Hematopoietic multipotent progenitor cell treated with erythropoietin and hydrocortisone succinate and interleukin-3 and kit ligand, for 6 days (in vitro differentiated cells): ENCODE results near the gene UBE2F.
A peak's percentile ranks its signal among the peaks of the same experiment; 100 is the strongest.
"Not testable (repeated sequence)": the region's sequence is repeated elsewhere in the genome, so short reads cannot be mapped to it uniquely, and the experiment has no call there.

Source experiments
- DNase-seq: peaks from one replicate; pipeline ENCODE4 v3.0.0-alpha.2; 2015

The UBE2F gene

GRCh38 chr2:237946423-237946822, 20.4 kb upstream of the UBE2F start:
- DNase-seq = no peak

GRCh38 chr2:237951354-237951753, 15.5 kb upstream of the UBE2F start:
- DNase-seq = not testable (repeated sequence)

GRCh38 chr2:237951878-237952277, 14.9 kb upstream of the UBE2F start:
- DNase-seq = no peak

GRCh38 chr2:237952851-237953250, 14.0 kb upstream of the UBE2F start:
- DNase-seq = no peak

- DNase-seq = peak; percentile 80
Observed at GRCh38 chr2:237955640-237956401, 11.0 kb upstream of the UBE2F start.

GRCh38 chr2:237956402-237956736, 10.4 kb upstream of the UBE2F start:
- no peak for DNase-seq

- no peak for DNase-seq
Observed at GRCh38 chr2:237961637-237962036, 5.2 kb upstream of the UBE2F start.

- DNase-seq = no peak
Observed at GRCh38 chr2:237962432-237963084, 4.3 kb upstream of the UBE2F start.

GRCh38 chr2:237963490-237963991, 3.3 kb upstream of the UBE2F start:
- peak; percentile 56 for DNase-seq

- DNase-seq = peak; percentile 67
Observed at GRCh38 chr2:237964194-237964577, 2.6 kb upstream of the UBE2F start.

GRCh38 chr2:237964578-237965404, 2.0 kb upstream of the UBE2F start:
- peak; percentile 95 for DNase-seq

GRCh38 chr2:237965844-237966243, 970 bp upstream of the UBE2F start:
- not testable (repeated sequence) for DNase-seq

- DNase-seq = no peak
Observed at GRCh38 chr2:237966250-237966564, 607 bp upstream of the UBE2F start.

GRCh38 chr2:237967463-237967951, 693 bp downstream of the UBE2F start:
- DNase-seq = no peak

- peak; percentile 93 for DNase-seq
Observed at GRCh38 chr2:237968048-237968862, 1.4 kb downstream of the UBE2F start.

- DNase-seq = no peak
Observed at GRCh38 chr2:237971661-237972060, 4.8 kb downstream of the UBE2F start.

GRCh38 chr2:237972211-237972610, 5.4 kb downstream of the UBE2F start:
- no peak for DNase-seq

- DNase-seq = no peak
Observed at GRCh38 chr2:237972936-237973335, 6.1 kb downstream of the UBE2F start.

- no peak for DNase-seq
Observed at GRCh38 chr2:237977380-237977779, 10.6 kb downstream of the UBE2F start.

GRCh38 chr2:237978058-237978712, 11.4 kb downstream of the UBE2F start:
- peak; percentile 49 for DNase-seq

GRCh38 chr2:237979331-237979730, 12.5 kb downstream of the UBE2F start:
- DNase-seq = peak; percentile 74

- no peak for DNase-seq
Observed at GRCh38 chr2:237980087-237980486, 13.3 kb downstream of the UBE2F start.
